ENCODE measurements around the gene LTBP2. TPM values are rescaled to one million over a fixed set of nuclear protein-coding genes. Genes with fewer than 3 reads are reported as not detected.

The LTBP2 gene
- total and polyA plus RNA-seq, 2 of the 13 experiments (the other 11 are each of a cell fraction or from before 2014, with no cell fraction given): 0.20 to 0.41 TPM

GRCh38 chr14:74618078-74618952 lies 6.3 kb upstream of the LTBP2 start (continued):
- TF ChIP-seq ZNF512B (CRISPR knock-in tag; IDR thresholded peaks at IDR 0.05; ENCODE audit: borderline replicate concordance) (no peak), ZNF460 (CRISPR knock-in tag; IDR thresholded peaks at IDR 0.05; ENCODE audit: borderline replicate concordance) (no peak), SMARCE1 (IDR thresholded peaks at IDR 0.05; ENCODE audit: borderline replicate concordance) (no peak), ZNF253 (CRISPR knock-in tag; IDR thresholded peaks at IDR 0.05; ENCODE audit: borderline replicate concordance) (no peak), SMAD9 (CRISPR knock-in tag; IDR thresholded peaks at IDR 0.05) (no peak), POLR2G (IDR thresholded peaks at IDR 0.05; ENCODE audit: low read depth, low read length) (no peak), ELF4 (CRISPR knock-in tag; IDR thresholded peaks at IDR 0.05; ENCODE audit: borderline replicate concordance) (no peak), ZNF572 (CRISPR knock-in tag; IDR thresholded peaks at IDR 0.05) (no peak), ZNF660 (CRISPR knock-in tag; IDR thresholded peaks at IDR 0.05; ENCODE audit: borderline replicate concordance, low read depth) (no peak), FOXP4 (CRISPR knock-in tag; IDR thresholded peaks at IDR 0.05) (peak; percentile 46), SKIL (CRISPR knock-in tag; IDR thresholded peaks at IDR 0.05; ENCODE audit: borderline replicate concordance) (no peak), ZMYM2 (CRISPR knock-in tag; IDR thresholded peaks at IDR 0.05) (no peak), YEATS2 (CRISPR knock-in tag; IDR thresholded peaks at IDR 0.05; ENCODE audit: borderline replicate concordance) (no peak; the same call in 1 of the 2 replicates), MAFK (conservative IDR thresholded peaks at IDR 0.05 in 1 of 2, IDR thresholded peaks at IDR 0.05 in 1 of 2; ENCODE audit: low read length in 2 of 2) (no peak), ZNF121 (CRISPR knock-in tag; IDR thresholded peaks at IDR 0.05) (no peak), FLYWCH1 (CRISPR knock-in tag; IDR thresholded peaks at IDR 0.05) (no peak), ZNF17 (CRISPR knock-in tag; IDR thresholded peaks at IDR 0.05) (no peak), ZNF138 (CRISPR knock-in tag; IDR thresholded peaks at IDR 0.05; ENCODE audit: low read depth) (no peak), TRIM24 (CRISPR knock-in tag; IDR thresholded peaks at IDR 0.05) (no peak), NAIF1 (CRISPR knock-in tag; IDR thresholded peaks at IDR 0.05; ENCODE audit: borderline replicate concordance) (no peak), ZNF615 (CRISPR knock-in tag; IDR thresholded peaks at IDR 0.05; ENCODE audit: borderline replicate concordance) (no peak), RNF2 (conservative IDR thresholded peaks at IDR 0.05; ENCODE audit: low read depth) (no peak), MIER2 (CRISPR knock-in tag; IDR thresholded peaks at IDR 0.05) (no peak), CHD2 (IDR thresholded peaks at IDR 0.05; ENCODE audit: low read depth, low read length) (no peak)

All from HepG2 (cell line).